MM.1S (cell line): ENCODE data around the gene BCCIP.

Source experiments
- DNase-seq: peaks from one replicate; pipeline ENCODE4 v3.0.0-alpha.2; 2015
- H2AFZ ChIP-seq: fragments of 300-600 bp; sonication (generic); 2 replicates; pipeline ENCODE4 v1.6.0; 2016; ENCODE audit warnings: antibody characterized with exemption, low read length
- H3F3A ChIP-seq: fragments of 300-600 bp; sonication (generic); 2 replicates; pipeline ENCODE4 v1.6.1; 2016; ENCODE audit warnings: mild to moderate bottlenecking, antibody characterized with exemption, low read length, moderate library complexity, mixed read lengths; ENCODE audit not compliant: insufficient read depth
- H3K27ac ChIP-seq: fragments of 300-600 bp; sonication (generic); 2 replicates; pipeline ENCODE4 v1.5.1; 2016; ENCODE audit warnings: mild to moderate bottlenecking, low read length
- H3K27me3 ChIP-seq: fragments of 300-600 bp; sonication (generic); replicated peaks from 2 replicates; pipeline ENCODE4 v1.6.0; 2016; ENCODE audit warnings: low read length; ENCODE audit not compliant: insufficient read depth
- H3K36me3 ChIP-seq: fragments of 300-600 bp; sonication (generic); replicated peaks from 2 replicates; pipeline ENCODE4 v1.6.1; 2016; ENCODE audit warnings: mild to moderate bottlenecking, low read length, mixed read lengths; ENCODE audit not compliant: insufficient read depth
- H3K4me1 ChIP-seq: fragments of 300-600 bp; sonication (generic); 2 replicates; pipeline ENCODE4 v1.6.1; 2016; ENCODE audit warnings: low read length, mixed read lengths
- H3K4me2 ChIP-seq: fragments of 300-600 bp; sonication (generic); 2 replicates; pipeline ENCODE4 v1.6.0; 2016; ENCODE audit warnings: low read depth, low read length
- H3K4me3 ChIP-seq: fragments of 300-600 bp; sonication (generic); 2 replicates; pipeline ENCODE4 v1.5.1; 2016; ENCODE audit warnings: low read length, mixed read lengths
- H3K79me2 ChIP-seq: fragments of 300-600 bp; sonication (generic); 2 replicates; pipeline ENCODE4 v1.6.1; 2016; ENCODE audit warnings: mixed run types, low read length, mixed read lengths
- H3K9ac ChIP-seq: fragments of 300-600 bp; sonication (generic); 2 replicates; pipeline ENCODE4 v1.6.1; 2016; ENCODE audit warnings: low read length, mixed read lengths
- H3K9me2 ChIP-seq: fragments of 300-600 bp; sonication (generic); replicated peaks from 2 replicates; pipeline ENCODE4 v1.6.1; 2016; ENCODE audit warnings: mild to moderate bottlenecking, low read length, mixed read lengths; ENCODE audit not compliant: insufficient read depth
- H3K9me3 ChIP-seq: fragments of 300-600 bp; sonication (generic); replicated peaks from 2 replicates; pipeline ENCODE4 v1.6.1; 2016; ENCODE audit warnings: mild to moderate bottlenecking, low read length, mixed read lengths; ENCODE audit not compliant: insufficient read depth
- H4K20me1 ChIP-seq: fragments of 300-600 bp; sonication (generic); 2 replicates; pipeline ENCODE4 v1.6.1; 2016; ENCODE audit warnings: mild to moderate bottlenecking, low read length, moderate library complexity, mixed read lengths; ENCODE audit not compliant: insufficient read depth
- EZH2 ChIP-seq: fragments of 300-600 bp; sonication (generic); optimal IDR thresholded peaks from 2 replicates; pipeline ENCODE3; 2017; ENCODE audit warnings: low read depth, mild to moderate bottlenecking, antibody characterized with exemption, low read length, mixed read lengths
- EZH2phosphoT487 ChIP-seq: fragments of 300-600 bp; sonication (generic); IDR thresholded peaks from 2 replicates; pipeline ENCODE4 v1.6.1; 2018; ENCODE audit warnings: antibody characterized with exemption, low read length
- TF ChIP-seq, protein P1 (sequence below): fragments of 300-600 bp; sonication (generic); IDR thresholded peaks from 2 replicates; pipeline ENCODE4 v1.5.1; 2016; ENCODE audit warnings: antibody characterized with exemption, low read length, mixed read lengths

Gene BCCIP

DNA sequence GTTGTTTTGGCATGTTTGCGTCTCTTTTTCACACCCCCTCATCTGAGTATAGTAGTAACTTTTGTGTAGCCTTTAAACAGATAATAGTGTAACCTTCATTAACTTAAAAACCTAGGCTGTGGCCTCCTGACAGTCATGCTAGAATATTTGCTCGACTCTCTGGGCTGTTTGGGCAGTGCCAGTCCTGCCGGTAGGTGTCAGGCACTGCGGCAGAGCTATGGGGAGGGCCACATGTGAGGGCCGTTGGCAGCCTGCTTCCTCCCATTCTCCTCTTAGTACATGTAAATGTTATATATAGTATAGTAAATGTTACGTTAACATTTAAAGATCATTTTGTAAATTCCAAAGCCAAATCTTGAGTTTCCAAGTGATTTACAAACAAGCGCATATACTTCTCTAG is 26.1 kb downstream of the BCCIP start:
- Histone ChIP-seq H3K79me2 (no peaks in the 10 kb centered on the region), H3K4me1 (peaks cover 8% of the 10 kb centered on the region), H3K9ac (no peak overlapping the region), H4K20me1 (no peaks in the 10 kb centered on the region), H3K36me3 (no peaks in the 10 kb centered on the region; the same call in 1 of the 2 replicates), H2AFZ (no peak overlapping the region), H3K9me2 (no peaks in the 10 kb centered on the region), H3K27ac (no peak overlapping the region), H3K27me3 (no peaks in the 10 kb centered on the region), H3K9me3 (no peaks in the 10 kb centered on the region), H3K4me3 (no peak overlapping the region), H3K4me2 (no peak overlapping the region), H3F3A (no peaks in the 10 kb centered on the region)
- DNase-seq = no peak
- TF ChIP-seq EZH2phosphoT487 (no peak), EZH2 (no peak)
- TF ChIP-seq, protein P1, sequence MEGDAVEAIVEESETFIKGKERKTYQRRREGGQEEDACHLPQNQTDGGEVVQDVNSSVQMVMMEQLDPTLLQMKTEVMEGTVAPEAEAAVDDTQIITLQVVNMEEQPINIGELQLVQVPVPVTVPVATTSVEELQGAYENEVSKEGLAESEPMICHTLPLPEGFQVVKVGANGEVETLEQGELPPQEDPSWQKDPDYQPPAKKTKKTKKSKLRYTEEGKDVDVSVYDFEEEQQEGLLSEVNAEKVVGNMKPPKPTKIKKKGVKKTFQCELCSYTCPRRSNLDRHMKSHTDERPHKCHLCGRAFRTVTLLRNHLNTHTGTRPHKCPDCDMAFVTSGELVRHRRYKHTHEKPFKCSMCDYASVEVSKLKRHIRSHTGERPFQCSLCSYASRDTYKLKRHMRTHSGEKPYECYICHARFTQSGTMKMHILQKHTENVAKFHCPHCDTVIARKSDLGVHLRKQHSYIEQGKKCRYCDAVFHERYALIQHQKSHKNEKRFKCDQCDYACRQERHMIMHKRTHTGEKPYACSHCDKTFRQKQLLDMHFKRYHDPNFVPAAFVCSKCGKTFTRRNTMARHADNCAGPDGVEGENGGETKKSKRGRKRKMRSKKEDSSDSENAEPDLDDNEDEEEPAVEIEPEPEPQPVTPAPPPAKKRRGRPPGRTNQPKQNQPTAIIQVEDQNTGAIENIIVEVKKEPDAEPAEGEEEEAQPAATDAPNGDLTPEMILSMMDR = no peak

DNA sequence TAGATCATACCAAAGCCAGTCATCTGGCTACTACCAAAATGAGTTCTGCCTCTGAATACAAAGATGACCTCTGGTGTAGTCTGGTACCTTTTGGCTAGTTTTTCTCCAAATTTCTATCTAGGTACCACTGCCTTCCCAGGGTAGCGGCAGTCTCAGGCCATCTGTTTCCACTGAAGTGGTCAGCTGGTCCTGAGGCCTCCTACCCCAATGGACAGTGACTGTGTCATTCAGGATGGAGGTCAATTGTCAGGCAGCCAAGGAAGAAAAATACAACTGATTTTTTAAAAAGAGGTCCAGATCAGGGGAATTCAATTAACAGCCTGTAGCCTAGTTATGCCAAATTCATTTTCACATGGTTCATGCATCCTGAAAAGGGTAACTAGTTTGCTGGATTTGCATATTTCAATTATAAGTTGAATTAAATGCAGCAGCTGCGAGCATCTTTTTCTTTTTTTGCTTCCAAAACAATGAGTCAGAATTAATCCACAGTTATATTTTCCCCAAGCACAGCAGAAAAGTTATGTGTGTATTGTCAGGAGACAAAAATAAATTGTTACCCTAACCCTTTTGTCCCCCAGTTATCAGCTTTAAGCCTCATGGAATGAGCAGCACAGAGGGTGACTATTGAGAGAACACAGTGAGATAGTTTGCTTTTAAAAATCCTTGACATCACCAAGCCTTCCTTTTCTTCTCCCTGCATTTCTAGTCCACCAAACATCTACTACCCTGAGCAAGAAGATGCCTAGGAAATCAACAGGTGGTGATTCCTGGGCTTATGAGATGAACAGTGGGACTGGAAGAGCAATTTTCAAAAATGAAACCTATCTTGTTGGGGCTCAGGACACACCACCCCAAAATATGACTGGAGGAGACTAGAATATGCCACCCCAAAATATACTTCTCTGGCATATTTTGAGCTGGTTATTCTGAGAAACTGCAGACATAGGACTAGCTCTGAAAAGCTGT is 27.7 kb downstream of the BCCIP start:
- no peak for DNase-seq
- Histone ChIP-seq H3K4me1 (peaks cover 8% of the 10 kb centered on the region), H3K9me2 (no peaks in the 10 kb centered on the region), H3K27ac (no peak overlapping the region), H4K20me1 (no peaks in the 10 kb centered on the region), H3K9me3 (no peaks in the 10 kb centered on the region), H3F3A (no peaks in the 10 kb centered on the region), H2AFZ (no peak overlapping the region), H3K27me3 (no peaks in the 10 kb centered on the region), H3K4me3 (no peak overlapping the region), H3K36me3 (no peaks in the 10 kb centered on the region; the same call in 1 of the 2 replicates), H3K79me2 (no peaks in the 10 kb centered on the region), H3K4me2 (no peak overlapping the region), H3K9ac (no peak overlapping the region)
- TF ChIP-seq, protein P1 = no peak
- TF ChIP-seq EZH2phosphoT487 (no peak), EZH2 (no peak)

DNA sequence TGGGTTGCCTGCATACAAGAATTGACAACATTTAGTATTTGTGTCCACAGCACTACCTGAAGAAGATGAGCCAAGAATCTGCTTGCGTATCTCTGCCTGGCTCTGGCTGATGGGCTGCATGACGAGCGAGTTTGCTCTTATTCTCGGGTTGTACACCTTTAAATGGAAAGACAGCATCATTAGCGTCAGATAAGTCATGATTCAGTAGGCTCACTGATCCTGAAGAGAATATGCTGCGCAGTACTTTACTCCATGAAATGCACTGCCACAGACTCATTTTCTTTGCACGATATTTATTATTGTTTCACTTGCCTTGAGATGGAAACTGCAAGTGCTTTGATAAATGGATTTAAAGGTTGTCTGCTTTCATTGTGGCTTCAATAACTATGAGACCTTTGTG is 29.1 kb downstream of the BCCIP start:
- Histone ChIP-seq H3K36me3 (no peaks in the 10 kb centered on the region; the same call in 1 of the 2 replicates), H3K9me2 (no peaks in the 10 kb centered on the region)
- TF ChIP-seq EZH2phosphoT487 = no peak
- TF ChIP-seq, protein P1 = no peak
- no peak for TF ChIP-seq EZH2

More for the DNA sequence above, 29.1 kb downstream of the BCCIP start:
- no peak overlapping the region for H3K9ac ChIP-seq
- no peaks in the 10 kb centered on the region for H4K20me1 ChIP-seq
- no peaks in the 10 kb centered on the region for H3K79me2 ChIP-seq
- H3K27ac ChIP-seq = no peak overlapping the region
- H3K27me3 ChIP-seq = no peaks in the 10 kb centered on the region
- no peaks in the 10 kb centered on the region for H3K4me1 ChIP-seq
- H3K4me3 ChIP-seq = no peak overlapping the region
- H3F3A ChIP-seq = no peaks in the 10 kb centered on the region
- no peak overlapping the region for H2AFZ ChIP-seq
- no peak overlapping the region for H3K4me2 ChIP-seq
- no peak for DNase-seq
- no peaks in the 10 kb centered on the region for H3K9me3 ChIP-seq
